ENCODE data around the gene ZNF692. TPM values are rescaled to one million over a fixed set of nuclear protein-coding genes. Genes with fewer than 3 reads are reported as not detected.

Gene ZNF692
- total RNA-seq, 1 experiment from 2014 or later, result 40.1 TPM

GRCh38 chr1:248841702-248842395 lies 17.0 kb downstream of the ZNF692 start:
- Histone ChIP-seq H3K79me2 (ENCODE audit: insufficient read depth, low read length) (peaks cover 3% of the 10 kb centered on the region), H3K27me3 (ENCODE audit: insufficient read depth, low read length) (no peaks in the 10 kb centered on the region), H4K8ac (replicated peaks; ENCODE audit: insufficient read length, low read depth, low read length) (no peak overlapping the region), H2BK5ac (ENCODE audit: insufficient read length, low read length) (no peak overlapping the region), H3K4ac (ENCODE audit: low read depth, low read length) (no peak overlapping the region), H3K23me2 (ENCODE audit: insufficient read length, low read depth, low read length, poor library complexity, severe bottlenecking) (peaks cover 4% of the 10 kb centered on the region), H2AFZ (ENCODE audit: low read length) (no peak overlapping the region), H3K79me1 (ENCODE audit: insufficient read depth, low read depth, low read length, poor library complexity, severe bottlenecking) (no peaks in the 10 kb centered on the region), H2BK20ac (ENCODE audit: low read depth, low read length, poor library complexity, severe bottlenecking) (no peak overlapping the region), H3K4me2 (ENCODE audit: insufficient read depth, insufficient read length, low read length) (no peak overlapping the region), H2AK5ac (ENCODE audit: insufficient read length, low read length) (no peak overlapping the region), H3K9ac (ENCODE audit: extremely low read depth, insufficient read length, low read length) (no peak overlapping the region), H4K5ac (ENCODE audit: insufficient read length, low read depth, low read length) (no peak overlapping the region), H2BK120ac (ENCODE audit: low read depth, low read length, poor library complexity, severe bottlenecking) (no peak overlapping the region), H3K4me1 (ENCODE audit: insufficient read depth, low read length) (no peaks in the 10 kb centered on the region; the same call in 1 of the 2 replicates), H2BK15ac (ENCODE audit: low read depth, low read length) (no peak overlapping the region), H3K27ac (ENCODE audit: insufficient read length, low read depth, low read length) (no peak overlapping the region), H4K91ac (ENCODE audit: insufficient read length, low read depth, low read length) (no peak overlapping the region), H3K23ac (ENCODE audit: insufficient read length, low read depth, low read length) (no peak overlapping the region), H3K56ac (ENCODE audit: insufficient read length, low read depth, low read length) (no peak overlapping the region), H3T11ph (ENCODE audit: low read length) (no peak overlapping the region), H2BK12ac (ENCODE audit: insufficient read length, low read depth, low read length) (no peak overlapping the region), H3K14ac (ENCODE audit: insufficient read depth, low read length) (no peak overlapping the region), H3K9me3 (ENCODE audit: control insufficient read depth, low read depth, low read length) (no peaks in the 10 kb centered on the region), H4K20me1 (ENCODE audit: control insufficient read depth, insufficient read depth, insufficient read length) (no peaks in the 10 kb centered on the region), H3K18ac (ENCODE audit: insufficient read length, low read depth, low read length) (no peak overlapping the region)
- TF ChIP-seq CTCF (conservative IDR thresholded peaks at IDR 0.05), result peak; percentile 82
- Mint-ChIP-seq H3K36me3 (ENCODE audit: insufficient read depth in 1 of 3, low read depth in 3 of 3) (peaks cover 9 to 27% (median 15%) of the 10 kb centered on the region in 3 experiments; a peak in 6 of 7 replicates), H3K4me1 (peaks cover 2 to 13% of the 10 kb centered on the region in 2 experiments; a peak in 3 of 4 replicates), H3K27me3 (ENCODE audit: low read depth) (no peaks in the 10 kb centered on the region), H3K27ac (no peak overlapping the region; a peak in 1 of 7 replicates), H3K9me3 (no peaks in the 10 kb centered on the region), H3K4me3 (no peak overlapping the region)
- no CpG with 5 or more reads among the region's 12 CpGs for WGBS (ENCODE audit: extremely low coverage, insufficient read length, low lambda C conversion rate)
- DNase-seq, result peak; percentile 71

Data from H9 (cell line).